HG02852 (cell line): ENCODE data around the gene FAR2.
"Not testable (repeated sequence)": the region's sequence is repeated elsewhere in the genome, so short reads cannot be mapped to it uniquely, and the experiment has no call there.

ENCODE experiments used
- ATAC-seq: cut with Tn5 transposase; IDR thresholded peaks from one replicate; pipeline ENCODE4 v1.9.1; 2021; ENCODE audit warnings: mild to moderate bottlenecking, moderate library complexity; ENCODE audit not compliant: unreplicated experiment

FAR2 gene

GRCh38 chr12:29316752-29317151 is 167.7 kb downstream of the FAR2 start:
- no peak for ATAC-seq

DNA sequence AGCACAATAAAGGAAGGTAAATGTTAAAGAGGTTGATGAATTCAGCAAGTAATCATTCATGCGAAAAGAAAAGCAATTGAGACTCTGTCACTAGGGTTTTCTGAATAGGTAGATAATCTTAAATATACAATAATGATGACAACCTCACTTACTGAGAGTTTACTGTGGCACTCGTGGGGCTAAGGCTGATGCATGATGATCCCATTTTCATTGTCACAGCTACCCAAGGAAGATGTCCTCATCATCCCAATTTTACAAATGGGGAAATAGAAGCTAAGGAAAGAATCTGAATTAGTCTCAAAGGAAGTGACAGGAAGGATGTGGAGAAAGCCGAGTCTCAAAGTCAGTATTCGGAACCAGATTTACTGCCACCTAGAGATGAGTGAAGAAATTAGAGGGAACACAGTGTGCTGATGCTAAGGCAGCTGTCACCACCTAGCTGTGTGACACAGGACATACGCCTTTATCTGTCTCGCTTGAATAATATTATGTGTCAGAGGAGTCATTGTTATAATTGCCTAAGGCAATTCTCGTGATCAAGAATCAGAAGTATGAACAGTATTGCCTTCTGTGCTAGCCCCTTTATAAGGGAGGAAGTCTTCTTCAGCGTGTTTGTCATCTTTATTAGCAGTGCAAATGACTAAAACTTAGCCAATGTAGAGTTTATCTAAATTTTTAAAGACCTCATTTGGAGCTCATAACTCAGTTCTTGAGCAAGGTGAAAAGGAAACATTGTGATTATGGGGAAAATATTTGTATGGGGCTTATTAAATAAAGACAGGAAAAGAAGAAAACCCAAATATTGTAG is 168.7 kb downstream of the FAR2 start:
- peak; percentile 99 for ATAC-seq

- ATAC-seq: no peak
Observed at GRCh38 chr12:29320295-29321085, 171.4 kb downstream of the FAR2 start.

GRCh38 chr12:29322157-29322556 is 173.1 kb downstream of the FAR2 start:
- no peak for ATAC-seq

DNA sequence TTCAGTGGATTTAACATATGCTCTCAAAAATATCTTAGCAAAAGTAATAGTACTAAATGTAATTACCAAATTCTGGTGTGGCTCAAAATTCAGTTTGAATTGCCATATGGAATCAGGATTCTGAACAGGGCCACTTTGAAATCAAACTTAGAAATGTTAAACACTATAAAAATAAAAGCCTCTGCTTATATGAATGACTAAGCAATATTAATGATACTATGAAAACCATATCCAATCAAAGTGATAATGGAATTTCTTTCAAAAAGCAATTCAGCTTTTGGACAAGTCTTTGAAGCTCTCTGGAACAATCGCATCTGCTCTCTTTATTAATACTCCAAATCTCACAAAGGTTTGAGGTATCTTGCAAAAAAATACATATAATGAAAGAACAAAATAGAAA is 180.3 kb downstream of the FAR2 start:
- no peak for ATAC-seq

DNA sequence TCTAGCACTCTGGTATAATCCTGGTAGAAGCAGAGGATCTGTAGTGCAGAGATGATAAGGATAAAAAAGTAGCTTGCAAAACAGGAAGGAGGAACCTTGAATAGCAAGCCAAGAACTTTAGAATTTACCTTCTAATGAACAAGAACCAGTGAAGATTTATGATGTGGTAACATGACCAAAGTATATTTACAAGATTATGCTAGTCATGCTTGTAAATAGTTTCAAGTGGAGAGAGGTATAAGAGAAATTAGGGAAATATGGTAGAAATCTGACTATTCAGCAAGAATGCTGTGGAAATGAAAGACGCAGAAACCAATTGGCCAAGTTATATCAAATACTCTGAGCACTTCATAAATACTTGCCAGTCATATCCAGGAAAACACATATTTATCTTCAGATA is 184.1 kb downstream of the FAR2 start:
- no peak for ATAC-seq

DNA sequence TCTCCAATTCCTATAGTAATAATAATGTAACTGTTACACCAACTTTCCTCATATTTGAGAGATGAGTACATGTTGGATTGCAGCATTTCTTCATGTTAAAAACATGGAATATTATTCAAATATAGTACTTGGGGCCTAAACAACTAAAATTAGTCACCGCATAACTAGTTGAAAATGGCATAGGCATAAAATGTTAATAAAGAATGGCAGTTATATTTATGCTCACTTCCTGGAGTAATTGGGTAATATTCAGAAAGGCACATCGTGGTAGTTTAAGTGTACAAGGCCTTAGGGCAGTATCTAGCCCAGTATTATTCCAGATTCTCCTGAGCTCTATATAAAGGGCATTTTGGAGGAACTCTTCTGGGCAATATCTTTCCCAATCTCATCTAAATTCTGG is 185.9 kb downstream of the FAR2 start:
- no peak for ATAC-seq

DNA sequence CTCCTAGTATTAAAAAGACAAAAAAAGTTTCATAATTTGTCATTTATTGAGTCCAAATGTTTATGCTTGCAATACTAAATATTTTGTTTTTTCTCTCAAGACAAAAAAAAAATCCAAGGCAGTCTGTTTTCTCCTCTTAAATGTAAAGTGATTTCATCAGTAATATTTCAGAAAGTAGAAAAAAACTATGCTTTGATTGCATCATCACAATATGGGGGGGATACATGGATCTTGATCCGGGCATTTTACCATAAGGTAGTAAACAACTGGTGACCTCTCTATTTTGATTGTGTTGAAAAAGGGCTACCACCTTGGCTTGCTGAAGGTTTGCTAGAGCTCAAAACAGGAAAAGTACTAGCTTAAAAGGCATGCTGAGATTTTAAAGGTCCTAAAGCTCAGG is 188.2 kb downstream of the FAR2 start:
- no peak for ATAC-seq

- ATAC-seq: no peak
Observed at GRCh38 chr12:29343022-29343799, 194.1 kb downstream of the FAR2 start.

DNA sequence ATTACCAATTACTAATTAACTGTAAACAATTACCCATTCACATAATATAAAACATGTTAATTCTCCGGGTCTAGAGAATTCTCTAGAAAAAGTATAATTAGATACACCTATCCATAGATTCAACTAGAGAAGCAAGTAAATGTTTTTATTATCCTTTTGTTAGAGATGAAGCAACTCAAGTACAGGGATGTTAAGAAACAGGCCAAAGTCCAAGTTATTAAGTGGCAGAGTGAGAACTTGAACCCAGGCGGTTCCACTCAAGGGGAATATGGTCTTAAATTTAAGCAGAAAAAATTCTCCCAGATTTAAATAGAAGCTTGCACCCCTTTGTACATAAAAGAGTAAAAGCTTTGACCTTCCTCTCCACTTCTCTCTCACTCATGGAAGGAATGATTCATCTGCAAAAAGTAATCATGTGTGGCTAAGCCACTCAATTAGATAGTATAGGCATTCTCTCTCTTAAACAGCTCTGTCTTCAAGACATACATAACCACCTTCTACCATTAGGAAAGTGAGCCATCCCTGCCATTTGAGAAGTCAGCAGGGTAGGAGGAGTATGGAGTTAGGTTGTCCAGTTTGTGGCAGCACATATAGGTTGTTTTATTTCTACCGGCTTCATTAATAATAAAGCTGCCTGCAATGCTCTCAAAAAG is 197.8 kb downstream of the FAR2 start:
- no peak for ATAC-seq

- no peak for ATAC-seq
Observed at GRCh38 chr12:29350080-29350479, 201.0 kb downstream of the FAR2 start.

- ATAC-seq: no peak
Observed at GRCh38 chr12:29354954-29355353, 205.9 kb downstream of the FAR2 start.

GRCh38 chr12:29365091-29365490 is 216.0 kb downstream of the FAR2 start:
- ATAC-seq: no peak

DNA sequence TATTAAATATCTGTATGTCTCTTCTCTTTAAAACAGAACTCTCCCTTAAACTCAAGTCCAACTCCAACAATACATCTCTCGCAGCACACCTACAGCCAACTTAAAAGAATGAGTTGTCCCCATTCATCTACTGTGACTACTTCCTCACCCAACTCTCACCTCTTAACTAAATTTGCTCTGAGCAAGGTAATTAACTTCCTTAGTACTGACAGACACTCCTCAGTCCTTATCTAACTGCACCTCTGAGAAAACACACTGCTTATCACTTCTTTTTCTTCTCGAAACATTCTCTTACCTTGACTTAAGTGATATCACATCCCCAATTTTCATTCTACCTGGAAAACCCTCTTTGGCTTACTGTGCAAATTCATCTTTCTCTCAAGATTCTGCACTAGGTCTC is 224.9 kb downstream of the FAR2 start:
- ATAC-seq: no peak

DNA sequence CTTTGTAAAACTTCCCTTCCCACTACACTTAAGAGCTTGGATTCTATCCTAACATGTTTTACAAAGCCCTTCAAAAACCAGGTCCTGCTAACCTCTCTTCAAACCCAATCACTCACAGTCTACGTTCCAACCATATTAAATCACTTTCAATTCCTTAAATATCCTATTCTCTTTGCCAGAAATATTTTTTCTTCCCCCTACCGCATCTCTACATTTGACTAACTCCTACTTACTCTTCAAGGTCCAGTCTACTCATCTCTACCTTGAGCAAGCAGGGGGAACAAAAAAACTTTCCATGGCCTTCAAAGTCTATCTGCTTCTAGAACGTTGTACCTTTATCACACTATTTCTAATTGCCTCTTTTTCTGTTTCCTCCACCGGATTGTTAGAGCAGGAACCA is 225.8 kb downstream of the FAR2 start:
- no peak for ATAC-seq

GRCh38 chr12:29376118-29376517 is 227.0 kb downstream of the FAR2 start:
- ATAC-seq: peak; percentile 26

DNA sequence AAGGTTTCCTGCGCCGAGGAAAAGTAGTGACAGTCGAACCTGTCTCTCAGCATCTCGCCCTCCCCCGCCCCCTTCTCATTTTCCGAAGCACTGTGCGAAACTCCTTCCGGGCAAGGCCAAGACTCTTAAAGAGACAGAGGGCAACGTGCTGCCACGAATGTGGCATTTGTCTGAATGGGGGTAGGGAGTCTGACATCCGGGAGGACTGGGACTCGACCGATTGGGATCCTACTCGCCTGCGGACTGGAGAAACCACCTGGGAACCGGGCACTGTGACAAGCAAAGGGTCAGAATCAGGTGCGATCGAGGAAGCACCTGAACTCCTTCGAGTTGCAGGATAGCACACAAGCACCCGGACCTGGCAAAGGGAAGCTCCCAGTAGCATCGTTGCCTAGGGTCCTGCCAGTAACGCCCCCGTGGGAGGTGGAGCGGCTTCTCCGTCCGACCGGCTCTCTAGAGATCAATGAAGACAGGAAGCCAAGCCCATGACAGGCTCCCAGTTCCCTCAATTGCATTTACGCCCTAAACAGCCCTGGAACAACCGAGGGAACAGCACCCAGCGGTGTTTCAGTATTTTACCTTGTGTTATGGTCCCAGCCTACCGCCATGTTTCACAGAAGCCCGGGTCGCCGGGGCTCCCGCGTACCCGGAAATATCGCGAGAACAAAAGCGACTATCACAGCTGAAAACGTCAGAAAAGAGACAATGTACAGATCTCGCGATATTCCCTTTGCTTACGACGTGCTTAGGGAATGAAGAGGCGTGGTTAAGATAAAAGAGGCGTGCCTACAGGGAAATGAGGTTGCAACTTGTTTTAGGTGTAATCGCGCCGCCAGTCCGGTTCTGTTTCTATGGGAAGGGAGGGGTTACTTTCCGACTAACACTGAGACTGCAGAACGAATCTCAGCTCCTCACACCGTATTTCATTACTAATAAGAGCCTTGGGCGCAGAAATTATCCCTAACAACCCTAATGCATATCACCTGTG is 231.8 kb downstream of the FAR2 start, which contains the start of gene ERGIC2:
ERGIC2 (minus strand) TSS at position 637 of the 988 bp plus-strand sequence. CDS start 9,539 bp downstream, outside the sequence.
- peak; percentile 94 for ATAC-seq

GRCh38 chr12:29382251-29382650 is 233.2 kb downstream of the FAR2 start:
- no peak for ATAC-seq

DNA sequence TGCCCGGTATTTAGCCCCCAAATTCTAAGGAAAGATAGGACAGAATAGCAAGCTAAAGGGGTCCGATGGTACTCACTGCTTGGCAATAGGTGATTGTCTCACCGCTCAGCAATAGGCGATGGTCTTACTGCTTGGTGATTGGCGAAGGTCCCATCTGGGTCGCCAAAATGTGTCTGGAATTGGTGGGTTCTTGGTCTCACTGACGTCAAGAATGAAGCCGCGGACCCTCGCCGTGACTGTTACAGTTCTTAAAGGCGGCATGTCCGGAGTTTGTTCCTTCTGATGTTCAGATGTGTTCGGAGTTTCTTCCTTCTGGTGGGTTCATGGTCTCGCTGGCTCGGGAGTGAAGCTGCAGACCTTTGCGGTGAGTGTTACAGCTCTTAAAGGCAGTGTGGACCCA is 236.1 kb downstream of the FAR2 start:
- ATAC-seq: not testable (repeated sequence)
